ENCODE data around the gene EHF.
"Not testable (repeated sequence)": the region's sequence is repeated elsewhere in the genome, so short reads cannot be mapped to it uniquely, and the experiment has no call there.

Gene EHF

DNA sequence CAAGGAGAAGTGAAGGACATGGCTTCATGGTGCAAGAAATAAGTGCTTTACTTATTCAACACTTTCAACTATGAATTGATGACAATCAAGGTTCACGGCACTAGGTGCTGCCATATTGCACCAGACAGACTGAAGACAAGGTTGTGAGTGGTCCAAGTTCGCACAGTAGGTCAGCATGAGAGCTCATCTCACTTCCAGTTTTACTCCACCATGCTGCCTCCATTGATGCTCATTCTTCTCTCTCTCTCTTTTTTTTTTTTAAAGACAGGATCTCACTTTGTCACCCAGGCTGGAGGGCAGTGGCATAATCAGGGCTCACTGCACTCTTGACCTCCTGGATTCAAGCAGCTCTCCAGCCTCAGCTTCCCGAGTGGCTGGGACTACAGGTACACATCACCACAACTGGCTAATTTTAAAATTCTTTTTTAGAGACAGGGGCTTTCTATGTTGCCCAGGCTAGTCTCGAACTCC, 47.7 kb downstream of the EHF start:
- DNase-seq (ENCODE audit: low spot score): no peak

- no peak for DNase-seq (ENCODE audit: low spot score)
Measured at GRCh38 chr11:34669458-34669857, 48.6 kb downstream of the EHF start.

- DNase-seq (ENCODE audit: low spot score): no peak
Measured at GRCh38 chr11:34671117-34671516, 50.2 kb downstream of the EHF start.

- no peak for DNase-seq (ENCODE audit: low spot score)
Measured at GRCh38 chr11:34671946-34672345, 51.1 kb downstream of the EHF start.

DNA sequence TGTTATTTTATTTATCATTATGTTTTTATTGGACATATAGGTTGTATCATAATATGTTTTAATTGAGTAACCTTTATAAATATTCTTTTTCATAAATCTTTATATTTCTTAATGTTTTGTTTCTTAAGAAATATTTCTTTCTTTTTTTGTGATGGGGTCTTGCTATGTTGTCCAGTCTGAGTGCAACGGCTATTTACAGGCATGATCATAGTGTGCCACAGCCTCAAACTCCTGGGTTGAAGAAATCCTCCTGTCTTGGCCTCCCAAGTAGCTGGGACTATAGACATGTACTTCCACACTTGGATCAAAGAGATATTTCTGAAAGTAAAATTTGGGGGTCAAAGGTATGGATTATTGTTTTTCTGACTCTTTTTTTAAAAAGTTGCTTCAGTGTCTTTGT, 53.1 kb downstream of the EHF start:
- DNase-seq (ENCODE audit: low spot score): no peak

DNA sequence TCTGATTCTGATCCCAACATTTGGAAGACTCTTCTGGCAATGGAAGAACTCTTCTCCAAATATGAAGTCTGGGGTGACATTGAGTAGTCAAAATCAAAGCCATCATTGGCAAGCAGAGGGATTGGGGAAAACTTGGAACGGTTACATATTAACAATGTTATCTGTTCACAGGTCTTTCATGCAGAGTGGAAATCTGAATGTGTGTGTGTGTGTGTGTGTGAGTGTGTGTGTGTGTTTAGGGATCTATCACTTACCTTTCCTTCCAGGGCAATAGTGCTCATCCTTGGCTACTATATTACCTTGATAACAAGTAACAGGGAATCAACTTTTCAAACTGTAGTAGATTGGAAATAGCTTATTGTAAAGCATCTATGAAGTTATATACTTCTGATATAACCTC, 55.3 kb downstream of the EHF start:
- DNase-seq (ENCODE audit: low spot score): no peak

GRCh38 chr11:34679681-34680080, 58.8 kb downstream of the EHF start:
- DNase-seq (ENCODE audit: low spot score): no peak

GRCh38 chr11:34680206-34680605, 59.3 kb downstream of the EHF start:
- DNase-seq (ENCODE audit: low spot score): no peak

GRCh38 chr11:34680918-34681586, 60.2 kb downstream of the EHF start:
- DNase-seq (ENCODE audit: low spot score): no peak

- no peak for DNase-seq (ENCODE audit: low spot score)
Measured at GRCh38 chr11:34682825-34683224, 61.9 kb downstream of the EHF start.

GRCh38 chr11:34683396-34683795, 62.5 kb downstream of the EHF start:
- no peak for DNase-seq (ENCODE audit: low spot score)

GRCh38 chr11:34685864-34686263, 65.0 kb downstream of the EHF start:
- DNase-seq (ENCODE audit: low spot score): no peak

DNA sequence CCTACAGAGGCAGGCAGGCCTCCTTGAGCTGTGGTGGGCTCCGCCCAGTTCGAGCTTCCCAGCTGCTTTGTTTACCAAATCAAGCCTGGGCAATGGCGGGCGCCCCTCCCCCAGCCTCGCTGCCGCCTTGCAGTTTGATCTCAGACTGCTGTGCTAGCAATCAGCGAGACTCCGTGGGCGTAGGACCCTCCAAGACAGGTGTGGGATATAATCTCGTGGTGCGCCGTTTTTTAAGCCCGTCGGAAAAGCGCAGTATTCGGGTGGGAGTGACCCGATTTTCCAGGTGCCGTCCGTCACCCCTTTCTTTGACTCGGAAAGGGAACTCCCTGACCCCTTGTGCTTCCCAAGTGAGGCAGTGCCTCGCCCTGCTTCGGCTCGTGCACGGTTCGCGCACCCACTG, 71.4 kb downstream of the EHF start:
- DNase-seq (ENCODE audit: low spot score): not testable (repeated sequence)

DNA sequence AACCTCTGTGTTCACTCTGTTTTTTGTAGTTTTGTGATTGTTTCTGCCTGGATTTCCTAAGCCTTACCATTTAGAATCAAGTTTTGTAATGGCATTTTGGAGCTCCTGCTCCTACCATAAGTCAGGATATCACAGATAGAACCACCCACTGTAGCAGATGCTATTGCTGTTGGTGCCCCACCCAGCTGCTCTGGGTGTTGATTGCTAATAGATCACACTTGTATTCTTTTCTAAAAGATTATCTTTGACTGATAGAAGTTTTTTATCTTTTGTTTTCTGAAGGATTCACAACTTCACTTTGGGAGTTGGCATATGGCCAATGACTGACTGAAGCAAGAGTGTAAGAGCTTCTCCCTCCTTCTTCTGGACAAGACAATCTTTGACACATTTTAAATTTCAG, 76.0 kb downstream of the EHF start:
- no peak for DNase-seq (ENCODE audit: low spot score)

- DNase-seq (ENCODE audit: low spot score): no peak
Measured at GRCh38 chr11:34706709-34707461, 86.0 kb downstream of the EHF start.

DNA sequence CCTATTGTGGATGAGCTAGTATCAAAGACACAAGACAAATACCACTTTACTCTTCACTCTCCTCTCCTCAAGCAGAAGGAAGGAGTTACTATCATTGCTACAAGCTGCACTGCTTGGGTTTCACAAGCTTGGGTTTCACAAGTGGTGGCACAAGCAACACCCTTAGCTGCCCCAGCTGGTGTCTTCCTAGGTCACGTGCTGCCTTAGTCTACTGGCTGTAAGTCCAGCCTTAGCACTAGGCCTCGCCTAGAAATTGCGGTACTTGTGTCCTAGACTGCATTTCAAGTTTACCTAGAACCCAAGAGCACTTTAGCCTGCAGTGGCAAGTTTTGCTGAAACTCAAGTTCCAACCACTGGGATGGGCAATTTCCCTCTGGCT, 86.6 kb downstream of the EHF start:
- DNase-seq (ENCODE audit: low spot score): no peak
